GM12875 (cell line): ENCODE data around the gene DPM3.

Experiments used
- H3K4me3 ChIP-seq: one replicate; pipeline ENCODE4 v1.5.1; 2011; ENCODE audit warnings: low read depth, low read length, control low read depth
- CTCF ChIP-seq: IDR thresholded peaks from 2 replicates; pipeline ENCODE4 v1.5.1; 2011; ENCODE audit warnings: low read depth, mild to moderate bottlenecking, control low read depth, inconsistent platforms, low read length, moderate library complexity, borderline replicate concordance; ENCODE audit not compliant: insufficient read depth

Gene DPM3

GRCh38 chr1:155136748-155137147, 3.6 kb downstream of the DPM3 start:
- TF ChIP-seq CTCF: no peak
- H3K4me3 ChIP-seq: peak overlapping the region; percentile 47

GRCh38 chr1:155135415-155136028, 4.8 kb downstream of the DPM3 start, which contains the start of gene SLC50A1:
Gene SLC50A1 (plus strand): TSS chr1:155135852. CDS start chr1:155135912, 60 bp downstream.
- TF ChIP-seq CTCF: 0 out of 2 replicates have a peak, but pooled peaks have one; percentile 3
- peak within 1 kb of the TSS; percentile 67 for H3K4me3 ChIP-seq

GRCh38 chr1:155134880-155135414, 5.4 kb downstream of the DPM3 start:
- TF ChIP-seq CTCF: no peak
- H3K4me3 ChIP-seq: peak overlapping the region; percentile 67

GRCh38 chr1:155134322-155134721, 6.0 kb downstream of the DPM3 start:
- no peak for TF ChIP-seq CTCF
- no peak overlapping the region for H3K4me3 ChIP-seq

GRCh38 chr1:155133799-155134281, 6.5 kb downstream of the DPM3 start:
- H3K4me3 ChIP-seq: no peak overlapping the region
- no peak for TF ChIP-seq CTCF

- no peak overlapping the region for H3K4me3 ChIP-seq
- no peak for TF ChIP-seq CTCF
Measured at GRCh38 chr1:155131856-155132255, 8.5 kb downstream of the DPM3 start.

GRCh38 chr1:155131285-155131684, 9.0 kb downstream of the DPM3 start:
- no peak for TF ChIP-seq CTCF
- no peak overlapping the region for H3K4me3 ChIP-seq
